ENCODE measurements around the gene NELFCD. TPM values are rescaled to one million over a fixed set of nuclear protein-coding genes. Genes with fewer than 3 reads are reported as not detected.
A peak's percentile ranks its signal among the peaks of the same experiment; 100 is the strongest.

Gene NELFCD
- total RNA-seq, 1 donor = 46.7 TPM

DNA sequence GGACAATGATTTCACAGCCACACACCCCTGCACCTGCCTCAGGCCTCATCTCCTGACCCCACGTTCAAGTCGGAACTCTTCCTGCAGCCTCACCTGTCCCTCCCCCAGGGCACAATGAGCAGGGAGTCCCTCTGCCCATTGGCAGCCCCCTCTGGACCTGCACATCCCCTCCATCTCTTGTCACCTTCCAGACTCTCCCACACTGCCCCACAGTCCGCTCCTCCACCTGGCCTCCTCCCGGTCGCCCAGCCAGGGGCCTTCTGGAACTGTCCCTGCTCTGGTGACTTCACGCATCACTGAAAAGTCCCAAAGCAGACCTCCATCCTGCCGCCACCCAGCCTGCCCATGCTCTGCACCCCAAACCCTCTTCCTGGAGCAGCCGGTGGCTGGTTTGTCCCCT is 21.3 kb downstream of the NELFCD start:
- H3K79me2 ChIP-seq (ENCODE audit: insufficient read depth, low read length) = peaks cover 57% of the 10 kb centered on the region
- no peak overlapping the region for H3K4me2 ChIP-seq (ENCODE audit: insufficient read depth, low read length)
- no peak overlapping the region for H3K27ac ChIP-seq (ENCODE audit: low read depth, low read length)
- H3K4me1 ChIP-seq (ENCODE audit: insufficient read depth, low read length) = peaks cover 21% of the 10 kb centered on the region
- H3K9me3 ChIP-seq (ENCODE audit: low read depth, low read length) = no peaks in the 10 kb centered on the region
- TF ChIP-seq, protein P1, sequence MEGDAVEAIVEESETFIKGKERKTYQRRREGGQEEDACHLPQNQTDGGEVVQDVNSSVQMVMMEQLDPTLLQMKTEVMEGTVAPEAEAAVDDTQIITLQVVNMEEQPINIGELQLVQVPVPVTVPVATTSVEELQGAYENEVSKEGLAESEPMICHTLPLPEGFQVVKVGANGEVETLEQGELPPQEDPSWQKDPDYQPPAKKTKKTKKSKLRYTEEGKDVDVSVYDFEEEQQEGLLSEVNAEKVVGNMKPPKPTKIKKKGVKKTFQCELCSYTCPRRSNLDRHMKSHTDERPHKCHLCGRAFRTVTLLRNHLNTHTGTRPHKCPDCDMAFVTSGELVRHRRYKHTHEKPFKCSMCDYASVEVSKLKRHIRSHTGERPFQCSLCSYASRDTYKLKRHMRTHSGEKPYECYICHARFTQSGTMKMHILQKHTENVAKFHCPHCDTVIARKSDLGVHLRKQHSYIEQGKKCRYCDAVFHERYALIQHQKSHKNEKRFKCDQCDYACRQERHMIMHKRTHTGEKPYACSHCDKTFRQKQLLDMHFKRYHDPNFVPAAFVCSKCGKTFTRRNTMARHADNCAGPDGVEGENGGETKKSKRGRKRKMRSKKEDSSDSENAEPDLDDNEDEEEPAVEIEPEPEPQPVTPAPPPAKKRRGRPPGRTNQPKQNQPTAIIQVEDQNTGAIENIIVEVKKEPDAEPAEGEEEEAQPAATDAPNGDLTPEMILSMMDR (IDR thresholded peaks at IDR 0.05; ENCODE audit: extremely low read depth, low read depth, low read length) = no peak
- H2AFZ ChIP-seq (ENCODE audit: low read length) = no peak overlapping the region
- H3K36me3 ChIP-seq (ENCODE audit: insufficient read depth, low read length) = peaks cover 61% of the 10 kb centered on the region
- DNase-seq (ENCODE audit: insufficient read length, low spot score, missing footprints) = peak; percentile 64
- H3K27me3 ChIP-seq (ENCODE audit: insufficient read depth, low read length) = no peaks in the 10 kb centered on the region
- H4K20me1 ChIP-seq (ENCODE audit: insufficient read depth, low read length) = peaks cover 24% of the 10 kb centered on the region
- H3K4me3 ChIP-seq (ENCODE audit: insufficient read depth, low read length) = no peak overlapping the region

DNA sequence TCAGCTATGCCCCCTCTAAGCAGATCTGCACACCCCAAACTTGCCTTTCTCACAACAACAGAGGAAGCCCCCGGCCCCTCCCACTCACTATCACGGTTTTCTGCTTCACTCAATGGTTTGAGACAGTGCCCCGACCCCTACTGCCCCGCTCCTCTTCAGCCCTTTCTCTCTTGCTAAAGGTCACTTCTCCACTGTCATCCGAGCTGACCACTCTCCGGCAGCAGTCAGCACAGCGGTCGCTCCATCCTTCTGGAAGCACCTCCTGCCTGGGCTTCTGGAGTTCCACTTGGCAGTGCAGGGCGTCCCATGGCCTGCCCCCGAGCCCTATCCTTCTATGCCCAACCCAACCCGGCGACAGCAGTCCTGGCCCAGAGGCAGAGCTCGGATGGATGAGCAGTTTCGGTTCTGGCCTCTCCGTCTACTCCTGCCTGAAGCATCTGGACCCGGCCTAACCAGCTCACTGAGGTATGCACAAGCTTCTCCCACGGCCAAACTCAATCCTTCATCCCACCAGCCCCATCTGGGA is 21.9 kb downstream of the NELFCD start:
- Histone ChIP-seq H3K36me3 (ENCODE audit: insufficient read depth, low read length) (peaks cover 55% of the 10 kb centered on the region), H3K4me2 (ENCODE audit: insufficient read depth, low read length) (no peak overlapping the region), H3K27ac (ENCODE audit: low read depth, low read length) (no peak overlapping the region), H3K79me2 (ENCODE audit: insufficient read depth, low read length) (peaks cover 57% of the 10 kb centered on the region), H3K4me3 (ENCODE audit: insufficient read depth, low read length) (no peak overlapping the region), H3K9me3 (ENCODE audit: low read depth, low read length) (no peaks in the 10 kb centered on the region), H2AFZ (ENCODE audit: low read length) (no peak overlapping the region), H3K4me1 (ENCODE audit: insufficient read depth, low read length) (peaks cover 21% of the 10 kb centered on the region), H4K20me1 (ENCODE audit: insufficient read depth, low read length) (peaks cover 24% of the 10 kb centered on the region), H3K27me3 (ENCODE audit: insufficient read depth, low read length) (no peaks in the 10 kb centered on the region)
- TF ChIP-seq, protein P1 (IDR thresholded peaks at IDR 0.05; ENCODE audit: extremely low read depth, low read depth, low read length) = no peak
- DNase-seq (ENCODE audit: insufficient read length, low spot score, missing footprints) = no peak

DNA sequence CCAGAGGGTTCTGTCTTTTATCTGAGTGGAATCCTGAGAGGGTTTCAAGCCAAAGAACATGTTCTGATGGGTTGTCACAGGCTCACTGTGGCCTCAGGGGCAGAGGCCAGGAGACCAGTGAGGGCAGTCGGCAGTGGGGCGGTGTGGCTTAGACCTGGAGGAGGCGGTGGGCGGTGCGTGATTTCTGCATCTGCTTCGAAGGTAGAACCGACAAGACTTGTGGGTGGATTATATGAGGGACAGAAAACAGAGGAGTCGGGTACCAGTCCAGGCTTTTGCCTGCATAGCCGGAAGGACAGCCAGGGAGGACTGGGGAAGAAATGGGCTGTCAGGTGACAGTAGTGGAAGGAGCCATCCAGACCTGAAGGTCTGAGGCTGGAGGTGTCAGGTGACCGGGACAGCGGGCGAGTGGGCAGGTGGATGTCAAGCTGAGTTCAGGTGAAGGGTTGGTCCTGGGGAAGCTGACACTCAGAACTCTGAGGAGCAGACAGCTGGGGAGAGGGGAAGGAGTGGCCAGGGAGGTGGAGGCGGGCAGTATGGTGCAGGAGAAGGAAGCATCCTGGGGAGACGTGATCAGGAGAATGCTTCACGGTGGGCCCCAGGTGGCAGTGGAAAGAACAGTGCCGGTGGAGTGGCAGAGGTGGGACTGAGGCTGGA is 22.9 kb downstream of the NELFCD start:
- DNase-seq (ENCODE audit: insufficient read length, low spot score, missing footprints) = peak; percentile 77
- Histone ChIP-seq H3K79me2 (ENCODE audit: insufficient read depth, low read length) (peaks cover 57% of the 10 kb centered on the region), H3K4me3 (ENCODE audit: insufficient read depth, low read length) (no peak overlapping the region), H3K27me3 (ENCODE audit: insufficient read depth, low read length) (no peaks in the 10 kb centered on the region), H3K27ac (ENCODE audit: low read depth, low read length) (no peak overlapping the region), H3K4me1 (ENCODE audit: insufficient read depth, low read length) (peaks cover 21% of the 10 kb centered on the region), H3K9me3 (ENCODE audit: low read depth, low read length) (no peaks in the 10 kb centered on the region), H3K36me3 (ENCODE audit: insufficient read depth, low read length) (peaks cover 45% of the 10 kb centered on the region), H3K4me2 (ENCODE audit: insufficient read depth, low read length) (no peak overlapping the region), H2AFZ (ENCODE audit: low read length) (no peak overlapping the region), H4K20me1 (ENCODE audit: insufficient read depth, low read length) (peaks cover 24% of the 10 kb centered on the region)
- TF ChIP-seq, protein P1 (IDR thresholded peaks at IDR 0.05; ENCODE audit: extremely low read depth, low read depth, low read length) = no peak

DNA sequence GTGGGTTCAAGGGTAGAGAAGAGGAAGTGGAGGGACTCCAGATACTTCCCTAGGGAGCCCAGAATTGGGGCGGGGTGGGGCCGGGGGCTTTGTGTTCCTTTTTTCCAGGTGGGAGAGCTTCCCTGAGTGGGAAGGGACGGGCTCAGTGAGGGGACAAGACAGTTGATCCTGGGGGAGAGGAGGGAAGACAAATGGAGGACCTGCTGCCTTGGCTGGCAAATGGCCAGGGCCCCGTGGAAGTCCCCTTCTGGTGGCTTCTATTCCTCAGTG is 23.4 kb downstream of the NELFCD start:
- H3K4me3 ChIP-seq (ENCODE audit: insufficient read depth, low read length) = no peak overlapping the region

More for the DNA sequence above, 23.4 kb downstream of the NELFCD start:
- H3K9me3 ChIP-seq (ENCODE audit: low read depth, low read length) = no peaks in the 10 kb centered on the region
- peaks cover 21% of the 10 kb centered on the region for H3K4me1 ChIP-seq (ENCODE audit: insufficient read depth, low read length)
- no peak overlapping the region for H2AFZ ChIP-seq (ENCODE audit: low read length)
- peaks cover 24% of the 10 kb centered on the region for H4K20me1 ChIP-seq (ENCODE audit: insufficient read depth, low read length)
- no peak overlapping the region for H3K27ac ChIP-seq (ENCODE audit: low read depth, low read length)
- peaks cover 57% of the 10 kb centered on the region for H3K79me2 ChIP-seq (ENCODE audit: insufficient read depth, low read length)
- no peaks in the 10 kb centered on the region for H3K27me3 ChIP-seq (ENCODE audit: insufficient read depth, low read length)
- H3K4me2 ChIP-seq (ENCODE audit: insufficient read depth, low read length) = no peak overlapping the region
- DNase-seq (ENCODE audit: insufficient read length, low spot score, missing footprints) = peak; percentile 59
- TF ChIP-seq, protein P1 (IDR thresholded peaks at IDR 0.05; ENCODE audit: extremely low read depth, low read depth, low read length) = no peak
- peaks cover 40% of the 10 kb centered on the region for H3K36me3 ChIP-seq (ENCODE audit: insufficient read depth, low read length)

Measured in osteoblast (primary cell).